ENCODE data around the gene TRAF3IP3. TPM values are rescaled to one million over a fixed set of nuclear protein-coding genes. Genes with fewer than 3 reads are reported as not detected.

The TRAF3IP3 gene
- total RNA-seq, 1 experiment from 2014 or later = 0.34 TPM

- TF ChIP-seq REST (IDR thresholded peaks at IDR 0.05; ENCODE audit: low read depth) (no peak), RAD21 (IDR thresholded peaks at IDR 0.05; ENCODE audit: low read depth) (no peak), SP1 (IDR thresholded peaks at IDR 0.05; ENCODE audit: low read depth) (no peak)
These were observed 6.1 kb upstream of the TRAF3IP3 start (continued) for GRCh38 chr1:209749670-209750323.

- no peak overlapping the region for H3K9ac ChIP-seq (ENCODE audit: low read length)
- H2AFZ ChIP-seq (ENCODE audit: low read depth, low read length, poor library complexity, severe bottlenecking) = no peak overlapping the region
- H3K9me3 ChIP-seq (ENCODE audit: control insufficient read depth in 1 of 2, insufficient read depth in 1 of 2, low read depth in 1 of 2, low read length in 2 of 2) = no peaks in the 10 kb centered on the region
- TF ChIP-seq SP1 (IDR thresholded peaks at IDR 0.05; ENCODE audit: low read depth) = no peak
- no peak for TF ChIP-seq ZFX (IDR thresholded peaks at IDR 0.05)
- no peak for TF ChIP-seq CEBPB (IDR thresholded peaks at IDR 0.05; ENCODE audit: low read depth)
- no peak for TF ChIP-seq POLR2A (IDR thresholded peaks at IDR 0.05; ENCODE audit: borderline replicate concordance, extremely low read depth, insufficient read depth, insufficient read length)
- no peak for TF ChIP-seq CTCF (IDR thresholded peaks at IDR 0.05 in 2 of 3, conservative IDR thresholded peaks at IDR 0.05 in 1 of 3; ENCODE audit: borderline replicate concordance in 1 of 3, insufficient read depth in 1 of 3, low read depth in 2 of 3, low read length in 2 of 3)
- no peak for TF ChIP-seq TCF7L2 (IDR thresholded peaks at IDR 0.05; ENCODE audit: borderline replicate concordance, extremely low read depth, insufficient read depth, insufficient read length)
- TF ChIP-seq ELF1 (IDR thresholded peaks at IDR 0.05; ENCODE audit: borderline replicate concordance, low read depth) = no peak
- no peak for TF ChIP-seq EZH2 (IDR thresholded peaks at IDR 0.05)
- no peak for TF ChIP-seq RAD21 (IDR thresholded peaks at IDR 0.05; ENCODE audit: low read depth)
- no peak for TF ChIP-seq MAX (IDR thresholded peaks at IDR 0.05)
- no peak for TF ChIP-seq FOSL1 (IDR thresholded peaks at IDR 0.05; ENCODE audit: low read depth)
- no peak for TF ChIP-seq ATF3 (IDR thresholded peaks at IDR 0.05)
- TF ChIP-seq CBX3 (IDR thresholded peaks at IDR 0.05; ENCODE audit: low read depth) = no peak
- no peak for TF ChIP-seq SRF (IDR thresholded peaks at IDR 0.05; ENCODE audit: low read depth)
- no peak for TF ChIP-seq ZNF274 (IDR thresholded peaks at IDR 0.05; ENCODE audit: low read depth, low read length)
- TF ChIP-seq POLR2AphosphoS5 (IDR thresholded peaks at IDR 0.05; ENCODE audit: low read depth, low read length) = no peak
- TF ChIP-seq EGR1 (IDR thresholded peaks at IDR 0.05; ENCODE audit: low read depth) = no peak
- TF ChIP-seq JUND (IDR thresholded peaks at IDR 0.05) = no peak
- TF ChIP-seq EZH2phosphoT487 (IDR thresholded peaks at IDR 0.05; ENCODE audit: borderline replicate concordance) = no peak
- no peaks in the 10 kb centered on the region for H4K20me1 ChIP-seq (ENCODE audit: insufficient read depth)
- no TSS peak for BruUV-seq (replicated peaks)
- no peaks in the 10 kb centered on the region for H3K9me2 ChIP-seq (ENCODE audit: insufficient read depth)
- H3K4me2 ChIP-seq (ENCODE audit: low read length) = no peak overlapping the region
- ChIA-PET CTCF (no interaction called here), RAD21 (ENCODE audit: low non-redundant PET in 1 of 2, low total read pairs in 2 of 2, uncharacterized antibody in 2 of 2, unreplicated experiment in 2 of 2) (no interaction called here), POLR2A (no interaction called here)
- no peak overlapping the region for H3K4me3 ChIP-seq (replicated peaks in 1 of 2; ENCODE audit: low read depth in 1 of 2, low read length in 2 of 2)
- no peaks in the 10 kb centered on the region for H3K36me3 ChIP-seq (ENCODE audit: control insufficient read depth in 1 of 2, insufficient read depth in 2 of 2, low read length in 2 of 2)
- peaks cover 0 to 14% of the 10 kb centered on the region in 2 experiments; a peak in 2 of 4 replicates for H3K4me1 ChIP-seq (ENCODE audit: control insufficient read depth in 1 of 2, insufficient read depth in 2 of 2, low read length in 2 of 2)
- no peak overlapping the region for H3K27ac ChIP-seq (ENCODE audit: low read depth, low read length)
- intact Hi-C loops (cut with micrococcal nuclease) = no loop called here
- ATAC-seq (no peak), DNase-seq (ENCODE audit: low read depth, low spot score) (no peak)
- H3K79me2 ChIP-seq (ENCODE audit: insufficient read depth, low read length) = no peaks in the 10 kb centered on the region
- H3K27me3 ChIP-seq (ENCODE audit: insufficient read depth, low read length) = no peaks in the 10 kb centered on the region
These were observed 4.1 kb upstream of the TRAF3IP3 start for GRCh38 chr1:209751627-209752231.
